T-helper 1 cell (primary cell): Measurements from ENCODE around the gene KRTAP9-7.

Experiments used
- DNase-seq, 5 donors: peaks; one replicate each; pipeline ENCODE4 v3.0.0-alpha.2; 2012 to 2020

Gene KRTAP9-7

DNA sequence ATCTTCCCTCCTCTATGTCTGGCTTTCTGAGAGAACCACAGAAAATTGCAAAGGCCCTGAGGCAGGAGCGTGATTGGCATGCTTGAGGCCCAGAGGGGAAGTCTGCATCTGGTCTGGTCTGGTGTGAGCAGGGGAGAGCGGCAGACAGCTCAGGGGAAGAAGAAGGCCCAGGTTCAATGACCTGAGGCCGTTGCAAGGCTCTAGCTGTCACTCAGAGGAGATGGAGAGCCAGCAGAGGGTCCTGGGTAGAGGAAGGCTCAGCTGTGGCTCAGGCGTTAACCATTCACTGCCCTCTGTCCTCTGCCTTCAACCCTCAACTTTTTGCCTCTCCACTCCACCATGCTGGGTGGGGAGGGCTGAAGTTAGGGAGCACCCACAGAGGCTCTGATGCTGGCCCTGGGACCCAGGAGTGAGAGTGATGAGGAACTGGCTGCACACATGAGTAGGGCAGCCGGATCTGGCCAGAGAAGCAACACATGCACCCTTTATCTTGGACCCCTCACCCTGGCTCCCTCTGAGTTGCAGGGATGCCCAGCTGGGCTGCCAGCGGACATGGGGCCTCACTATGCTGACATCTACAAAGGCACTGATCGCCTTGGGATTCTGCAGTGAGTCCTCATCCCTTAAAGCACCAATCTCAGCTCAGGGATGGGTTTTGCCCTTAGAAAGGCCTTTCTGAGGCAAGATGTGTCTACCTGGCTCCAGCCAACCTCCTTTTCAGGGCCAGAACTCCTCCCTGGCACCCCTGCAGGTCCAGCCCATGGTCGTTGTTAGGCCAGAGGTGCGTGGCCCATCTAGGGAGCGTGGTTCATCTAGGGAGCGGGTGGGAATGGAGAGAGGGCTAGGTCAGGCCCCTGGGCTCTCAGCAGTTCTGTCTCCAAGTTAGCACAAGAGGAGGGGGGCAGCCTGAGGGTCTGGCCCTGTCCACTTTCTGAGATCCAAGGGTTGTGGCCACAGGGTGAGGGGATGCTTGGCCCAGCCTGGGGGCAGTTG, 47.7 kb downstream of the KRTAP9-7 start:
- DNase-seq: no peak

DNA sequence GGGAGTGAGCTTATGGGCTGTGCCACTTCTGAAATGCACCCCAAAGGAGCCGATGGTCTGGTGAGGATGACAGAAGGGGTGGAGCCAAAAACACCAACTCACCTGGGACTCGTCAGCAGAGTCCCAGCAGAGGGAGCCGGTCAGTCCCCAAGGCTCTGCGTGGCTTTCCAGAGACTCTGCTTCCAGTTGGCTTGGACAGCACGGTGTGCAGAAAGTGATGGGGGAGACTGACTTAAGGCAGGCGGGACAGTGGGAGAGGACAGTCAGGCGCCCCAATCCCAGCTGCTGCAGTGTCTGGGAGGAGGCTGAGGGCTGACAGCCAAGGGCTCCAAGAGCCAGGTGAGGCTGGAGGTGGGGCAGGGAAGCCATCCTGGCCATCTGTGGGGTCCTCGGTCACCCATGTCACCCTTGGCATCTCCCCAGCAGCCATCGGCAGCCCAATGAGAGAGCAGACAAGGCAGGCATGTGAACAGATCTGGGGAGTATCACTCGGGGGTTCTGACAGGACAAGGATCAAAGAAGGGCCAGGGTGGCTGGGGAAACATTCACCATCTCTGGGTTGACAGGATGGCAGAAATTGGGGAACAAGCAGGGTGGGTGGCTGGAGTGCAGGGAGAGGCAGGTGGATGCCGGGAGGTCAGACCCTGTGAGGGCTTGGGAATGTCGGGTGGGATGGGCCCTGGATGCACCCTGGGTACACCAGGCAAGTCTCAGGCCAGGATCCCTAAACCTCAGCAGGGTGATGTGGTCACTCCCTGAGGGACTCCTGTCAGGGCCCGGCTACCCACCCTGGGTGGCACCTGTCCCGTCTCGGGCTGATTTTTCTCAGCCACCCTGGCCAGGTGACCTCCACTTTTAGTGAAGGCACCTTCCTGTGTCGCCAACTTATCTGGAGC, 48.9 kb downstream of the KRTAP9-7 start:
- no peak for DNase-seq

DNA sequence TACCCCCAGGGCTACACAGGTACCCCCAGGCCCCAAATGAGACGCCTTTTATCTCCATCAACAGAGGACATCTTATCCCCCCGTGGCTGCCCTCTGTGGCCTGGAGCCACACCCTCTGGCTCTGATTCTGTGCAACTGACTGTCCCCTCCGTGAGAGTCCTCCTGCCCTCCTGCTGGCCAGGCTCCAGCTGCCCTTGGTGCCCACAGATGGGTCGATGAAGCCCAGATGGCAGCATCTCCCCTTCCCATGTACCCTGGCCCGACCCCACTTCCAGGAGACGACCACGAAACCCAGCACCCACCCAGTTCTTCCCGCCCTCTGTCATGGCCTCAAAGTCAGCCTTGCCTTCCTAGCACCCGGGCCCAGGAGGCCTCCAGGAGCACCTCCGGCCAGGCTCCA, 49.6 kb downstream of the KRTAP9-7 start:
- no peak for DNase-seq

DNA sequence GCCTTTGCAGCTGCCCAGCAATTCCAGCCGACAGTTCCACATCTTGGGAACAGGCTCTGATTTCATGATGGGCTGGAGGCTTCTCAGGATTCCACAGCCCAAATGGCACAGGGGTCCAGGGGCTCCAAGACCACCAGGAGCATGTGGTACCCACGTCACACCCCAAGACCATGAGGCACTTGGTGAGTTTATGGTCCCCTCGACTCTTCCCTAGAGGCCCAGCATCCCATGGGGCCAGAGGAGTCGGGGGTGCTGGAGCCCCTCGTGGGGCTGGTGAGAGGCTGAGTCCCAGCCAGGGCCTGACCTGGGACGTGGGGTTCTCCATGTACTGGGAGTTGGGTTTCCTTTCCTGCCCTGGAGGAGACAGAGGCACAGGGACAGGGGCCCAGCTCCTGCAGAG, 50.1 kb downstream of the KRTAP9-7 start:
- no peak for DNase-seq
